Stimulated activated CD8-positive, alpha-beta memory T cell treated with anti-CD3 and anti-CD28 coated beads, Interleukin-15, amount 100 ng/mL, for 4 hours (primary cell): ENCODE measurements around the gene AEBP2.
"Not testable (repeated sequence)": the region's sequence is repeated elsewhere in the genome, so short reads cannot be mapped to it uniquely, and the experiment has no call there.

Experiments used
- DNase-seq, 2 donors: peaks; one replicate each; pipeline ENCODE4 v3.0.0-alpha.2; 2020; ENCODE audit warnings: low read depth in 2 of 2

Gene AEBP2

GRCh38 chr12:19421503-19422282 is 17.6 kb upstream of the AEBP2 start:
- DNase-seq = no peak

GRCh38 chr12:19423166-19423930 is 15.9 kb upstream of the AEBP2 start:
- no peak for DNase-seq

GRCh38 chr12:19428246-19428645 is 11.0 kb upstream of the AEBP2 start:
- DNase-seq = no peak

GRCh38 chr12:19429491-19429890 is 9.8 kb upstream of the AEBP2 start:
- DNase-seq = not testable (repeated sequence)

DNA sequence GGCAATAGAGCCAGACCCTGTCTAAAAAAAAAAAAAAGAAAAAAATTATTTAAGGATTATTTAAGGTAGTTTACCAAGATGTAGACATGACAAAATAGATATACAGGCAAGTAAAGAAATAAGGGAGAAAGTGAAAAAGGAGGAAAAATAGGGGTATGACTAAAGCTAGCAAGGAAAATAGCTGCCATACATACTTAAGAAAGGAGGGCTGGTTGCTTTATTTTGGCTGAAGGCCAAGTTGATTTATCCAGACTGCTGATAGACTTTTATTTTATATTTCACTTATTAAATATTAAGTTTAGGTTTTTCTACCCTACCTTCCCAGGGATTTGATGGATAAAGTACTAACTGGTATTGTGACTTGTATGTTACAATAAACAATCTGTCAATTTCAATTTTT is 8.3 kb upstream of the AEBP2 start:
- no peak for DNase-seq

DNA sequence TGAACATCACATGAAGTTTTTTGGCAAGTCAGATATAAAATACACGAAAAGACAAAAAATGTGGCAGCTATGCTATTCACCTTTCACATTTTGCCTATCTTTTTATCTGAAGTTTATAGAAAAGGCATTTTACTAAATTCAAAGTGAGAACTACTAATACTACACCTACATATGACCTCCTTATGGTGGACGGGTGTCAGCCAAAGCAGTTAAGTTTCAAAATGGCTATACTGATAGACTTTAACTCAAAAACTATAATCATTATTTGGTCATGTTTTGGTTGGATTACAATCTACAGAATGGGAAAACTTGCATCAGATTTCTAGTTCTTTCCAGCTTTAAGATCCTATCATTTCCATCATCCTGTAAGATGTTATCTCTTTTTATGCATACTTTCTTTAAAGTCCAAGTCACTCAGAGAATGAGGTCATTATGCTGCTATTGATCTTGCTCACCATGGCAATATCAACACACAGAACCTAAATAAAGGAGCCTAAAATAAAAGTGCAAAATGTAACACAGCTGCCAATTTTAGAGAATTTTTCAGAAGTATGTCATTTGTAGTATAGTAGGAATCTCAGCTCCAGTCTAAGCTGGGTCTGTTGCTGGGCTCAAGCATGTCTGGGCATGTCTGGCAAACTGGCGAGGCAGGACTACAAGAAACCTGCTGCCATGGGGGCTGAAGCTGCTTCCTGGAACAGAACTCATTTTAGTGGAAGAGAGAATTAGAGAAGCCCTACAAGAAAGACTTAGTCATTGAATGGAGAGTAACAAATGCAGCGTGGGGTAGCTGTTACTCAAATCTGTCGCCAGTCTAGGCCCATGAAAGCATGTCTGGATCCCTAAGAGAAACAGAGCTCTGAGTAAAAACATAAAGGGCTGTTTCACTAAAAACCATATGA is 7.6 kb upstream of the AEBP2 start:
- DNase-seq = no peak

- no peak for DNase-seq
Observed at GRCh38 chr12:19432309-19433170, 6.8 kb upstream of the AEBP2 start.

- no peak for DNase-seq
Observed at GRCh38 chr12:19434538-19434937, 4.8 kb upstream of the AEBP2 start.

GRCh38 chr12:19435831-19436497 is 3.3 kb upstream of the AEBP2 start:
- DNase-seq = no peak

- no peak for DNase-seq
Observed at GRCh38 chr12:19436931-19437330, 2.4 kb upstream of the AEBP2 start.

DNA sequence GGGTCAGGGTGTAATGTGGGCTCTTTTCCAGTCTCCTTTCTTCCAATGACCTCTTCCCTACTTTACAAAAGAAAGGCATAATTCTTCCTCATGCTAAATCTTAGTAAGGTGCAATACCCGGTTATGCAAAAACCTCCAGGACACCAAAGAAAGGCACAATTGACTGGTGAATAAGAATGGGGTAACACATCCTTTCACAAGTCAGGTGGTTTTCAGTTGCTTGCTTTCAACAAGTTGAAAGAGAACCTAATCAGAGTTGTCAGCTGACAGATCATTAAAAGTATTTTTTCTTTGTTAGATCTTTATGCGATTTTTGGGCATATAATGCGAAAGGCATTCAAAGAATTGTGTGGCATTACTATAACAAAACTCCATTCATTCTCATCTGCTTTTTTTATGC is 1.3 kb upstream of the AEBP2 start:
- DNase-seq = no peak

- peak; percentile 29 to 44 for DNase-seq
Observed at GRCh38 chr12:19440019-19440858, 947 bp downstream of the AEBP2 start.

DNA sequence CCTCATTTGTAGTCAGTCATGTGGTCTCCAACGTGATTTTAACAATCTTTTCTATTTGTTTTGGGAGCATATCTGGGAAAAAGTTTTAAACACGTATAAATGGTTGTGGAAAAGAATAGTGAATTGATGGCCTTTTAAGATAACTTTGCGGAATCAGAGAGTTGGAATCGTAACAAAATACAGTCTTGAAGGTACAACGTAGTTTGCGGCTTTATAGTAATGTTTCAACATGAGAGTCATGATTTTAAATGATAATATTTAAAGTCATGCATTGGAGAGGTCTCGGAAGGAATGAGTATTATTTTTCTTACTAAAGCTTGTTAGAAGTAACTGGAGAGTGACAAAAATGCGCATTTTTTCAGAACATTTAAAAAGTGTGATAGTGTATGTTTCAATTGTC is 1.6 kb downstream of the AEBP2 start:
- no peak for DNase-seq

DNA sequence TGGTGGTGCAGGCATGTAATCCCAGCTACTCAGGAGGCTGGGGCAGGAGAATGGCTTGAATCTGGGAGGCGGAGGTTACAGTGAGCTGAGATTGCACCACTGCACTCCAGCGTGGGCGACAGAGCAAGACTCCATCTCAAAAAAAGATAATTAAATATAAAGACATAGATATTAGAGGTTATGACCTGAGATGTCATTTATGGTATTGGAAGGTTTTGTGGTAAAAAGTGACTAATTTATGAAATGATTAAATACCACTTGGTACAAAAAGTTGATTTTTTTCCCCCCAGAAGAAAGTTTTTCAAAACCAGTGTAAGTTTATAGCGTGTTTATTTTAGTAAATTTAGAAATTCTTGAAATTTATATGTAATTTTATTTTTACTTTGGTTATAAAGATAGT is 4.3 kb downstream of the AEBP2 start:
- DNase-seq = no peak

DNA sequence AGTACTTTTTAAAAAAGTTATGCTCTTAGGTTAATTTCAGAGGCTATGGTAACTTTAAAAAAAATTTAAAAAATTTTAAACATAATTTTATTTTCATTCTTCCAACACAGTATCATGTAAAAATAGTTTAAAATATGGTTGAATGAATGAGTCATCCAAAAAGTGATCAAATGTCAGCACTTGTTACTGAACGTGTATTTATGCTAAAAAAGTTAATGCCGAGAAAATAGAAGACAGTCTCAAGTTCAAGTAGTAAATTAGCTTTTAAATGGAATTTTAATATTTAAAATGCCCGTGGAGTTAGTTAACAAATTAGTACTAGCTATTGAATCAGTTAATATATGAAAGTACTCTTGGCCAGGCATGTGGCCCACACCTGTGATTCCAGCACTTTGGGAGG is 4.8 kb downstream of the AEBP2 start:
- DNase-seq = no peak

GRCh38 chr12:19447386-19447785 is 8.1 kb downstream of the AEBP2 start:
- no peak for DNase-seq

- no peak for DNase-seq
Observed at GRCh38 chr12:19449814-19450213, 10.5 kb downstream of the AEBP2 start.

DNA sequence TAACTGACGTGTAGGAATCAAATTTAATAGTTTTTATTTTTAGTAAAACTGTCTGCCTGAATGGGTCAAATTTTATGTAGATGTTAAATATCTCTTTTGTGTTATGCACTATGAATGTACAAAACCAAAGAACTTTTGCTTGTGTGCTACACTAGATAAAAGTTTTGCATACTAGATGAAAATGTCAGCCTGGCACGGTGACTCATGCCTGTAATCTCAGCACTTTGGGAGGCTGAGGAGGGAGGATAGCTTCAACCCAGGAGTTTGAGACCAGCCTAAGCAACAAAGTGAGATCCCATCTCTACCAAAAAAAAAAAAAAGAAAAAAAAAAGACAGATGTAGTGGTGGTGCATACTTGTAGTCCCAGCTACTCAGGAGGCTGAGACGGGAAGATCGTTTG is 11.1 kb downstream of the AEBP2 start:
- DNase-seq = no peak

DNA sequence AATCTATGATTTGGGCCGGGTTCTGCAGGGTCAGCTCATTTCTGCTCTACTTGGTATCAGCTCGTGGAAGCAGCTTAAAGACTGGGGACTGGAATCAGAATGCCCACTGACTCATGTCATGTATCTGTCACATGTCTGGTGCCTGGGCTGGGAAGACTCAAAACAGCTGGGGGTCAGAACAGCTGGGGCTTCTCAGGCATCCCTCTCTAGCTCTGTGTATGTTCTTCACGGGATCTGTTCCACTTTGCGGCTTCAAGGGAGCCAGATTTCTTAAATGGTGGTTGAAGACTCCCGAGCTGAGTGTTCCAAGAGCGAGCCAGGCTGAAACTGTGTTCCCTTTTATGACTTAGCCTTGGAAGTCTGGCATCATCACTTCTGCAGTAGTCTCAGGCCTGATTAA is 11.9 kb downstream of the AEBP2 start:
- no peak for DNase-seq

DNA sequence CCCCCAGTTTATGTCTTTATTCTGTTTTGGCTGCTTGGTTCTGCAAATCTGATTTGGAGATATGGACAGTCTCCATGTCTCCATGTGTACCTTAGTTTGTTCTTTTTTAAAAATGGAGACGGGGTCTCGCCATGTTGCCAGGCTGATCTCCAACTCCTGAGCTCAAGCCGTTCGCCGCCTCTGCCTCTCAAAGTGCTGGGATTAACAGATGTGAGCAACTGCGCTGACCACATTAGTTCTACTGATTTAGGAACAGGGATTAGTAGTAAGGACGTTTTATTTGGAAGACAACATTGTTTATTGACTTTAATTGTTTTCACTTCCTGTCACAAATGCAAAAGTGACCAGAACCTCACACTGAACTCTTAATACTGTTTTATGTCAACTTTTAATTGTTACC is 14.7 kb downstream of the AEBP2 start:
- DNase-seq = no peak
